CD4-positive, alpha-beta T cell treated with Interleukin-1 beta for 1 hour (primary cell): ENCODE results near the gene SELPLG.
"Not testable (repeated sequence)": the region's sequence is repeated elsewhere in the genome, so short reads cannot be mapped to it uniquely, and the experiment has no call there.

Experiments used
- DNase-seq, 2 donors: peaks; one replicate each; pipeline ENCODE4 v3.0.0-alpha.2; 2020 to 2022

The SELPLG gene

DNA sequence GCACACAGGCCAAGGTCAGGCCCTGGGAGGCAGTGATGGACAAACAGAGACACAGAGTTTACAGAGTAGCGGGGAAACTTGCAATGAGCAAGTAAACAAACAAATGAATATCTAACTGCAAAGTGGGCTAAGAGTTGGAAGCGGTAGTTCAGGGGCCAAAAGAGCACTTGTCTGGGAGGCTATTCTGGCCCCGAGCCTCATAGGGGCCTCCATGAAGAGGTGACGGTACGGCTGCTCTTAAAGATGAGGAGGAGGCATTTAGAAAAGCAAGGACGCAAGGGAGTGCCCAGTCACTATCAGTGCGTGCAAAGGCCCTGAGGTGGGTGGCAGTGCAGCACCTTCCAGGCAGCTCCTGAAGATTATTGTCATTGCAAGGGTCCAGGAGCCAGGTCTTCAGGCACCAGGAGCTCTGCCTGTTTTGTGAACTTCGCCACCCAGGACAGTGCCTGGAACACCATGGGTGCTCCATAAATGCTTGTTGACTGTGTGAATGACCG lies 31.4 kb downstream of the SELPLG start:
- no peak for DNase-seq

DNA sequence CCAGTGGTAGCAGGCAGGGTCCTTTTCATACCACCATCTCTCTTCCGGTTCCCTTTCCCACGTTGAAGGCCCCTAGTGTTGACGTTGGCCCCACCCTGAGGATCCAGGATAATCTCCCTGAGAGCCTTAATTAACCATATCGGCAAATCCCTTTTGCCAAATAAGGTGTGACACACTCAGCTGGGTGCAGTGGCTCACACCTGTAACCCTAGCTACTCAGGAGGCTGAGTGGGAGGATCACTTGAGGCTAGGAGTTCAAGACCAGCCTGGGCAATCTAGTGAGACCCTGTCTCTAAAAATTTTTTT lies 33.0 kb downstream of the SELPLG start:
- DNase-seq, result no peak

DNA sequence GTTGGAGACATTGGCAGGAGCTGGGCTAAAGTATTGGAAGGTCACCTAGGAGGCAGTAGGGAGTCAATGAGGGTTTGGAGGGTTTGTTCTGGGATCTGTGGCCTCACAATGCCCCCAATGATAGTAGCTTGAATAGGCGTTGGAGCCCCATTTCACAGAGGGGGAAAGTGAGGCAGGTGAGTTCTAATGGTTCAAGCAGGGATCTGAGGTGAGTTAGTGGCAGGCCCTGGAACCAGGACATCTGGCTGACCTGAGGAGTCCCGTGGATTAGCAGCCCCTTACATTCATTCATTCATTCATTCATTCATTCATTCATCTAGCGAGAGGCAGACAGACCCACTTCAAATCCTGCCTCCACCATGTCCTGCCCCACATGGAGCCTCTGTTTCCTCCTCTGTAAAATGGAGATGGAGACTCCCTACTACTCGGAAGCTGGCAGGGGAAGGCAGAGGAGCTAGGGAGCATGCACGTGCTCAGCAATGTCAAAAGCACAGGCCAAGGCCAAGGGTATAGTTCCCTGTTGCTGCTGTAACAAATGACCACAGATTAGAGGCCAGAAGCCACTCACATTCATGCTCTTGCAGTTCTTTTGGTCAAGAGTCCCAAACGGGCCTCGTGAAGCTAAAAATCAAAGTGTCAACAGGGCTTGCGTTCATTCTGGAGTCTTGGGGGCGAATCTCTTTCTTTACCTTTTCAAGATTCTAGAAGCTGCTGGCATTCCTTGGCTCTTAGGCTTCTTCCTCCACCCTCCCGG lies 33.6 kb downstream of the SELPLG start:
- DNase-seq, result no peak

DNA sequence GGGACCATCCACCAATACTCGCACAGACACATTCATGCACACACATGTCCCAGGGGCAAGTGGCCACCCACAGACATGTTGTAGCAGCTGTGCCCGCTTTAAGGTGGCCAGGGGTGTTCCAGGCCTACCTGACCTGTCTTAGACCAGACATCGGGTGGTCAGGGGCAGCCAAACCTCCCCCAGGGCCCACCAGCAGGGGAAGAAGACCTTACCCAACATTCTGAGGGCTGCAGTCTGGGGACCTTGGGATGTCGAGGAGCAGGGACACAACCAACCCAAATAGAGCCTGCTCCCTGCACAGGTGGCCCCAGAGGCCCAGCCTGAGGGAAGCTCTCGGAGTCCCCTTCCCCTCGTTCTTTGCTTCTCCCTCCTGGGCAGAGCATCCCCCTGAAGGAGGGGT lies 34.2 kb downstream of the SELPLG start:
- DNase-seq, result no peak

DNA sequence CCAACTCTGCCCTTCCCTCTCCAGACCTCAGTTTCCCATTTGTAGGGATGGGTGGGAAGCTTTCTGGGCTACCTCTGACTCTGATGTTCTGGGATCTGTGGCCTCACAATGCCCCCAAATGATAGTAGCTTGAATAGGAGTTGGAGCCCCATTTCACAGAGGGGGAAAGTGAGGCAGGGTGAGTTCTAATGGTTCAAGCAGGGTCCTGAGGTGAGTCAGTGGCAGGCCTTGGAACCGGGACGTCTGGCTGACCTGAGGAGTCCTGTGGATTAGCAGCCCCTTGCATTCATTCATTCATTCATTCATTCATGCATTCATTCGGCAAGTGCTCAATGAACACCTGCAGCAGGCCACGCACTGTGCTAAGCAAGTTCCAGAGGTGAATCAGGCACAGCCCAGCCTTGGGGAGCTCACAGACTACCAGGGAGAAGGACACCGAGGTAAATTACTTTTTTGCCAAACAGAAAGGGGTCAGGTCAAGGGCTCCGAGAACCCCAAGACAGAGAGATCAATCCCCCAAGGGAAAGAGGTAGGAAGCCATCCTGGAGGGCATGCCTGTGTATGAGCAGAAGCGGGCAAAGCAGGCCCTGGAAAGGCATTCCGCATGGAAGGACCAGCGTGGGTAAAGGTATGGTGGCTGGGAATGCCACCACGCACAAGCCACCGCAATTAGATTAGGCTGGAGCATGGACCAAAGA lies 35.0 kb downstream of the SELPLG start:
- no peak for DNase-seq

DNA sequence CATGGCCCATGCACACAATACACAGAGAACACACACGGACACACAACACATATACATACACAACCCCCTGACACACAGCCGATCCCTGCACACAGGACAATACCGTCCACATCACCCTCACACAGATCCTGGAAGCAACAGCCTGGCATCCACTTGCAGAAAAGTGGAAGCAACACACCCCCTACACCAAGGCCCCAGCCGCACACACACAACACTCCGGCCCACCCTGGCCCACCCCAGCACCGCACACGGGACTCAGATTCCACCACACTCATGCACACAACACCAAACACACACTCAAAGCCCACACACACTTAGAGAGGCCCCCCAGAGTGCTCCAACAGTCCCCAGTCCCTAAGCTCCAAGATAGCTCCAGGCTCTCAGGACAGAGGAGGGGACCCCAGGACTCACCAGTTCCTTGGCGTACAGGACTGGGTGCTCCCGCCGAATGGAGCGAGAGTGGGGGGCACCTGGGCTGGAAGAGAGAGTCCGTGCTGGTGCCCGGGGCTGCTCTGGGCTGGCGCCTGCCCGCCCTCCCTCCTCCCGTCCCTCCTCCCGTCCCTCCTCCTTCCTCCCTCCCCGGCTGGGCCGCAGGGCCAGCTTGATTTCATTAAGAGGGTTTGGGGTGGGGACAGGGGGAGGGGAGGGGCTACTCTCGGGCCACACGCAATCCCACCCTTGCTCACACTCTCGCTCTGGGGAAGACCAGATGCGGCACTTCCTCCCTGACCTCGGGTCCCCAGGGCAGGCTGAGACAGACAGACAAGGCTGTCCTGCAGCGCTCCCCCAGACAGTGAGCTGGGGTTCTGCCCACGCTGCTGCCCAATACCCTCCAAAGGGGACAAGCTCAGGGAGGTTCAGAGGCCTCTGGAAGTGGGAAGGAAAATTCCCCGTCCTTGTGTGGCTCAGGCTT lies 35.9 kb downstream of the SELPLG start, which contains the start of gene TMEM119:
TMEM119 (minus strand) TSS at position 526 of the 913 bp plus-strand sequence. CDS start 5,701 bp downstream, outside the sequence.
- no peak for DNase-seq

DNA sequence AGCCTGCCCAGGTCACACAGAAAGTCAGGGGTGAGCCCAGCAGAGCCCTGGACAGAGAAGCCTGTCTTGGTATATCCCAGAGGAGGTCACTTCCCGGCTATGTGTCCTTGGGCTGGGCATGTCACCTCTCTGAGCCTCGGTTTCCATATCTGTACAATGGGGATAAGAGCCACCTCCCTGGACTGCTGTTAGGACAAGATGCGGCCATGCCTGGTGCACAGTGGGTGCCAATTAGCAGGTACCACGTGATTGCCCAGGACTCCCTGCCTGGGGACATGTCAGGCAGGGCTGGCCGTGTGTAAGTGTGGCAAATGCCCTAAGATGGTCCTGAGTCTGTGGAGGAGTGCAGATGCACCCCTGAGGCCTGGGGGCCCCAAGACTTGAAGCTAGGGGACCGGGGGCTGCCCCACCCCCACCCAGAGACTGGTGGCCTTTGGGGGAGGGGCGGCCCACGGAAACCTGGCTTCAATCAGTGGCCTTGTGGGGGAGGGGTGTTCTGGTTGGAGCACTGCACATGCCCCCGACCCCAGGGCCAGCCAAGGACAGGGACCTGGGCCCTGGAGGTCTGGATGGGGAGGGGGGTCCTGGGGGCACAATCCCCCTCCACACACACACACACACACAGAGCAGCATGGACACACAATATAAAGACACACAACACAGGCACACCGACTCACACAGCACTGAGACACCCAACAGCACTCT lies 36.7 kb downstream of the SELPLG start:
- no peak for DNase-seq

DNA sequence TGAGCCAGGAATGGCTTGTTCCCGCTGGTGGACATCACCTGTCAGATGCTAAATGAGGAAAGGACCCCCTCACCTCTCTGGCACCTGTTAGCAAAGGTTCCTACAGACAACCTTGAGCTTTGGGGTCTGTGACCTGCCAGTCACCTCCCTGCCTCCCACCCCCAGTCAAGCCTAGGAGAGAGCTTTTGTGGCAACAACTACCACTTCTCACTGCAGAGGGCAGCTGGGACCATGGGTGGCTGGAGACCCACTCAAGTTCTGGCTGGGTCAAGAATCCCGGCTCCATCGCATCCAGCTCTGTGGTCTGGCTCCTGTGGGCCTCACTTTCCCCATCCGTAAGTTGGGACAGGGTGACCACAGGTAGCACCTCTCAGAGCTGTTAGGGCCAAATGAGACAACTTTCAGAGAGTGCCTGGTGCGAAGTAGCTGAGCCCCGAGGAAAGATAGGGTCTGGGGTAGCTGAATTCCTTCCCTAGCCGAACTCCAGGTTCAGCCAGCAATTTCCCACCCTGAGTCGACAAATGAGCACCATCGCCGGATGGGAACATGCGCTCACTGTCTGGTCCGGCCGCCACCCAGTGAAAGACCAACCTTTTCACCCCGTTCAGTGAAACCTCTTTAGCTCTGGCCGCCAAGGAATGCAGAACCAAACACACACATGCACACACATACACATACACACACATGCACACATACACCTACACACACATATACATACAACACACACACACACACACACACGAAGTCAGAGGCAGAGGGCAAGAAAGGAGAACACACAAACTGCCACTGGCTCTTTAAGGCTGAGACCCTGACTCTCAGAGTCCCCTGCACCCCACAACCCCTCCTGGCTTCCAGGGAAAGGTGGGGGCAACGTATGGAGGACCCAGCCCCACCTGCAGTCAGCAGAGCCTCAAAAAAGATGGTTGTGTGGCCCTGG lies 37.7 kb downstream of the SELPLG start:
- no peak for DNase-seq

DNA sequence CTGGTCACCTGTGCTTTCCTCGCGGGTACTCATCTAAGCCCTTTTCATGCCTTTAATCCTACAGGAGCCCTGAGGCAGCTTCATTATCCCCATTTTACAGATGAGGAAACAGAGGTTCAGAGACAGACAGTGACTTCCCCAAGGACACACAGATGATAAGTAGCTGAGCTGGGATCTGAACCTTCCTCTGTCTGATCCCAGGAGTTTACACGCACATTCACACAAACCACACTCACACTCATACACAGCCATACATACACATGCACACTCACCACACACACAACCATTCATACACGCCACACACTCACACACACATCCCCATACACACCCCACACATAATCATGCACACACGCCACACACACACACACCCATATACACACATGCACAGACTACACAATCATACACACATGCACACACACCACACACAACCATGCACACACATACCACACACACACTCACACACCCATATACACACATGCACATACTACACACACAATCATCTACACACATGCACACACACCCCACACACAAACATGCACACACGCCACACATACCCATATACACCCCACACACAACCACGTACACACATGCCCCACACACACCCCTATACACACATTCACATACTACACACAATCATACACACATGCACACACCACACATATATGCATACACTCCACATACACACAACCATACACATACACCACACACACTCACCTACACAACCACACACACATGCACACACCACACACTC lies 38.6 kb downstream of the SELPLG start:
- no peak for DNase-seq

DNA sequence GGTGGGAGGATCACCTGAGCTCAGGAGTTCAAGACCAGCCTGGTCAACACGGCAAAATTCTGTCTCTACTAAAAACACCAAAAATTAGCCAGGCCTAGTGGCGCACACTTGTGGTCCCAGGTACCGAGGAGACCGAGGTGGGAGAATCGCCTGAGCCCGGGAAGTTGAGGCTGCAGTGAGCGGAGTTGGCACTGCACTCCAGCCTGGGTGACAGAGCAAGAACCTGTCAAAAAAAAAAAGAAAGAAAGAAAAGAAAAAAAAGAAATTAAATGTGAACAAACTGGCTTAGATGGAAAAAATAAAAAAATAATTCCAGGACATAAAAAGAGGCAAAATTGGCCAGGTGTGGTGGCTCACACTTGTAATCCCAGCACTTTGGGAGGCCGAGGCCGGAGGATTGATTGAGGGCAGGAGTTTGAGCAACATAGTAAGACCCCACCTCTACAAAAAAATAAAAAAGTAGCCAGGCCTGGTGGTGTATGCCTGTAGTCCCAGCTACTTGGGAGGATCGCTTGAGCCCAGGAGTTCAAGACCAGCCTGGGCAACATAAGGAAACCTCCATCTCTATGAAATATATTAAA lies 39.3 kb downstream of the SELPLG start:
- DNase-seq, result no peak

DNA sequence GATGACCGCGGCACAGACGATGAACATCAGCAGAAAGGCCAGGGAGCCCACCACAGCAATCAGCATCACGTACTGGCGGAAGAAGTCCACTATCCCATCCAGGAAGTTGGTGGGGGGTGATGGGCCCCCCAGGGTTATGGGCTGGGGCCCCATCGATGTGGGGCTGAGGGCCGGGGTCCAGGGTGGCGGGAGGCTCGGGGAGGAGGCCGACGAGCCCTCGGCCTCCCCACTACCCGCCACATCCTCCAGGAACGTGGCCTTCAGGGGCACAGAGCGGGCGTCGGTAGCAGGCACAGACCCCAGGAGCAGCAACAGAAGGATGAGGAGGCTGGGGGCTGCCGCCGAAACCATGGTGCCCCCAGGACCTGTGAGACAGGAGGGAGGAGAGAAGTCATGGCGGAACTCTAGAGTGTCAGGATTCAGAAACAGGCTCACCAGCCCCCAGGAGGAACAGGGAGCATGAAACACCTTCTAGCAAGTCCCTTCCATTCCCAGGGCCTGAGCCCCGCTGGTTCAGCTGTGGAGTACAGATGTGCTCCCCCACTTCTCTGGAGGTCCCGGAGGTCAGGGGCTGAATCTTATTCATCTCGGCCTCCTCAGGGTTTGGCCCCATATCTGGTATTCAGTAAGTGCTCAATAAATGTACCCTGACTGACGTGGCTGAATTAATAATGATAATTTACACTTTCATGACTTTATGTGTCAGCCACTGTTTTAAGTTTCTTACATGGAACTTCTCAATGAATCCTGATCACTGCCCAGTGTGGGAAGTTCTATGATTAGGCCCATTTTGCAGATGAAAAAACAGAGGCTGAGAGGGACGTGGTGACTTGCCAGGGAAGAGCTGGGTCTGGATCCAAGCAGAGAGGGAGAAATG lies 41.4 kb downstream of the SELPLG start:
- no peak for DNase-seq

DNA sequence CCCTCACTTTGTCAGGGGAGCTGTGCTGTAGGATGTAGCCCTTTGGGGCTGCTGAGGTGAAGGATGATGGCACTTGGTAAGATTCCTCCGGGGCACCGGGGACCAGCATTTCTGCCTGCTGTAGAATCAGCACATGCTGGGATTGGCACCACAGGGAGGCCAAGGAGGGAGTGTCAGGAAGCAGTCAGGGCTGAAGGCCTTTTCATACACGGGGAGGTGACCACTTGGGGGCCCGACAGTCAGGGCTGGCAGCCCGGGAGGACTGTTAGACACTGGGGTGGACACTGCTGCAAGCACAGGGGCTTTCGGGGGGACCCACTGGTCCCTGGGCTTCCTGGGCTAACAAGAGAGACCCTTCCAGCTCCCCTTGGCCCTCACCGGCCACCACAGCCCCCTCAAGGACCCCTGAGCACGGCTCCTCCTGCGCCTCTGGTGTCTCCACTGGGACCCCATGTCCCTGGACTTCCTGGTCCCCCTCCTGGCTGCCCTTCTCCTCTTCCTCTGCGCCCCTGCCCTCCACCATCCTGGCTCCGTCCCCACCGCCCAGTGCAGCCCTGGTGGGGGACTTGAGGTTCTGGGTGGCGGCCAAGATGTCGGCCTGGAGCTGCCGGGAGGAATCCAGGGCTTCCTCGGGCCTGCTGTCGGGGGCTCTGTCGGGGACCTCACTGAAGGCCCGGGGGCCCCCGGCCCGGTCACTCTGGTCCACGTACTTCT lies 42.3 kb downstream of the SELPLG start:
- DNase-seq, result no peak

DNA sequence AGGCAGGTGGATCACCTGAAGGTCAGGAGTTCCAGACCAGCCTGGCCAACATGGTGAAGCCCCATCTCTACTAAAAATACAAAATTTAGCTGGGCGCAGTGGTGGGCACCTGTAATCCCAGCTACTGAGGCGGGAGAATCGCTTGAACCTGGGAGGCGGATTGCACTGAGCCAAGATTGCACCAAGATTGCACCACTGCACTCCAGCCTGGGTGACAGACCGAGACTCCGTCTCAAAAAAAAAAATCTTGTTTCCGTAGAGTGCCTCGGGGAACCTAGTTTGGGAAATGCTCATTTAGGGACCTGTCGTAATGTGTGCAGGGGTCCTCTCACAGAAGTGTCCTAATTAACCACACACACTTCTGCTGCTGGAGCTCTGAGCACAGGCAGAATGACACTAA lies 43.2 kb downstream of the SELPLG start:
- not testable (repeated sequence) for DNase-seq

DNA sequence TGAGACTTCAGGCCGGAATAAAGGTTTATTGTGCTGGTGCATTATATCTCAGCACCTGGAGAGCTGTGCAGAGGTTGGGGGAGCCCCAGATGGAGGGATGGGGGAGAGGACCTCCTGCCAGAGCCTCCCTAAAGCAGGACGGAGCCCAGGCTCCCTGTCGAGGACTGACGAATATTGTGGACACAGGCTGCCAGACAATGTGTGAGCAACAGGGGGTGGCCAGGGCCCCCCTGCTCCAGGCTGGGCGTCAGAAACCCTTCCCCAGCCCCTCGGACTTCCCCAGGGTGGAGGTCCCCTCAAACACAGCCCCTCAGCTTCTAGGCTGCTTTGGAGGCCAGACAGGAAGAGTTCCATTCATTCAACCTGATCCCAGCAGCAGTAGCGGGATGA lies 43.9 kb downstream of the SELPLG start:
- DNase-seq, result no peak

DNA sequence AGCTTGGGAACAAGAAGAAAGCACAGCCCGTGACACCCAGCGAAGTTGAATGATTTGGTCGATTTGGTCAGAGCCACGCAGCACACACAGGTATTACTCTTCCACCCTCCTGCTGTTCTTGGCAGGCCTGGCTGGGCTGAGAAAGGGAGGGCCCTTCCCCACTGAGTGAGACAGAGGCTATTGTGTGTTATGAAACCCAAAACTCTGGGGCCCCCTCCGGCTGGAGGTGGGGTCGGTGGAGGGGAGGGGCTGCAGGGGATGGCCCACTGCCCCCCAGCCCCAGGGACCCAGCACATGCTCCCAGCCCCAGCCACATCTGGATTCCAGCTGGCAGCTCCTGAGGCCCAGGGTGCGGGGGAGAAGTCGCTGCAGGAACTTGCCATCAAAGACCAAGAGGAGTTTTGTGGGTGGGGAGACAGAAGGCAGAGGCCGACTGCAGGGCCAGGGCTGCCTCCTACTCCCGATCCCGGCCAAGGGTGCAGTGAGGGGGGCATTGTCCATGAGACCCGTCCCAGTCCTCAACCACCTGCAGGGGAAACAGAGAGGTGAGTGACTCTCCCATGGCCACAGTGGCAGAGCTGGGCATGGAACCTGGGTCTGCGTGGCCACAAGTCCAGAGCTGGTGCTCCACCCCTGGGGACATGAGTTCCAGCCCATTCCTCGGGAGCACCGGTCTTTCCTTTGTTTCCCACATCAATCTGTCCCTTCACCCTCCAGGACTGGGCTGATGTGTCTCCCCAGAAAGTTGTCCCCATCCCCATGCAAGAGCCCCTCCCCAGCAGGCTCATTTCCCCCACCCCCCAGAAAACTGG lies 44.5 kb downstream of the SELPLG start:
- DNase-seq, result no peak

DNA sequence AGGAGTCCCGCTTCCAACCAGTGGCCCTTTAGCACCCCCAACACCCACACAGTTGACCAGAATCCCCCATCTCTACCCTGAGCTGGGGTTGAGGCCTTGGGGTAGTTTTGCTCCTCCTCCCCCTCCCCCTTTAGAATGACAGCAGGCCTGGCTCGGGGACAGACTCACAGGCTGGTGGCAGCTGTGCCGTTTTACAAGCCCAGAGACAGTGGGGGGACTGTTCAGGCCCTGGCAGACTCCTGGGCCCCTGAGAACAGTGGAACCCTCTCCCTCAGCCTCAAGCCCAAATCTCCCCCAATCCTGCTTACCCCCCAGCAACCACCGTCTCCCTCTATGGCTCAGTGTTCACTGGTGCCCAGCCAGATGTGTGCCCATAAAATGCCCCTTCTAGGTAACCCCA lies 45.9 kb downstream of the SELPLG start:
- no peak for DNase-seq

DNA sequence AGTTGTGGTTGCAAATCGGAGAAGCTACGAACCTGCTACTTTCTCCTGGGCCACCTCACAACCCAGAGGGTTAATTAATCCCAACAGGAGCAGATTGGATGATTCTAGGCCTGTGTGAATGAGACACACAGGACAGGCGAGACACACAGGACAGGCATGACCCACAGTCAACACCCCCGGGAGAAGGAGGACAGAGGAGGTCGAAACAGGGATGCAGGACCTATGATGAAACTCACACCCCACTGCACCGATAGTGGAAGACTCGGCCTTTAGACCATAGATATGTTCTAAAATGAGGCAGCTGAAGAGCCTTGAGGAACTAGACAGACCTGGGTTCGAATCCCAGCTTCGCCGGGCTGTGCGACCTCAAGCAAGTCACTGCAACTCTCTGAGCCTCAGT lies 47.4 kb downstream of the SELPLG start:
- no peak for DNase-seq

DNA sequence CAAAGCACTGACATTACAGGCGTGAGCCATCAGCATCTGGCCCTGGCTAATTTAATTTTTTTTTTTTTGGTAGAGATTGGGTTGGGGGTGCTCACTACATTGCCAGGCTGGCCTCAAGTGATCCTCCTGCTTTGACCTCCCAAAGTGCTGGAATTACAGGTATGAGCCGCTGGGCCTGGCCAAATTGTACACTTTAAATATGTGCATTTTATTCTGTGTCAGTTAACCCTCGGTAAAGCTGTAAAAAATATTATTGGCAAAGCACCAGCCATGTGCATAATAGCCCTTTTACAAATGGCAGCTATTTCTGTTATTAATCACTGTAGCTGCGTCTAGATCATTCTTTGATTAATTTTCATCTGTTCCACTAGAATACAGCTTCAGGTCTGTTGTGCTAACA lies 47.8 kb downstream of the SELPLG start:
- no peak for DNase-seq
